Astrocyte (in vitro differentiated cells and primary cell): ENCODE results near the gene NR5A1.

ENCODE experiments used
- CTCF ChIP-seq: IDR thresholded peaks from 2 replicates; pipeline ENCODE4 v1.5.1; 2011; ENCODE audit warnings: low read depth, mild to moderate bottlenecking, inconsistent platforms, low read length, moderate library complexity; ENCODE audit not compliant: insufficient read depth
- EZH2 ChIP-seq: IDR thresholded peaks from 2 replicates; pipeline ENCODE4 v1.6.1; 2012; ENCODE audit warnings: mild to moderate bottlenecking, low read length, inconsistent platforms; ENCODE audit not compliant: insufficient read depth

- TF ChIP-seq CTCF (no peak), EZH2 (no peak)
Observed at GRCh38 chr9:124486778-124487259, 20.4 kb downstream of the NR5A1 start.
